VCaP (cell line): ENCODE measurements around the gene KCNMA1.

Experiments
- H3K27ac ChIP-seq: fragments of 450-650 bp; 2 replicates; pipeline ENCODE4 v1.5.1; 2017
- TF ChIP-seq, protein P1 (sequence below): fragments of 450-650 bp; conservative IDR thresholded peaks from 2 replicates; pipeline ENCODE4 v1.5.1; 2017; ENCODE audit warnings: mild to moderate bottlenecking, moderate library complexity

Gene KCNMA1

DNA sequence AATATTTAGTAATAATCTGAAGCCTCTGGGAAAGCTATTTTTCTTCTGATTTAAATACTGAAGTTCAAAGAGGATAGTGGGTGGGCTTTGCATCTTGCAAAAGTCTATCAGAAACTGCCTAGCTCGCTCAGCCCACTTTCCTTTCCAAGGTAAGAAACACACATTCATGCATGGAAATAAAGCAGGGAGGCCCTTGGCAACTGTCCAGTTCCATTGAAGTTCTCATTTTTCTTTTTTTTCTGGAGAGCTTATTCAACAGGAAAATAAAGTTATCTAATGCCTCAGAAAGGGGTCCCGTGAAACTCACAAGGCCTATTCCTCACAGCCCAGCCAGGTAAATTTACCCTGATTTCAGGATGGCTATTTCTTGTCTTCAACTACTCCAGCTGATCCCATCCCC lies 654.9 kb downstream of the KCNMA1 start:
- TF ChIP-seq, protein P1, sequence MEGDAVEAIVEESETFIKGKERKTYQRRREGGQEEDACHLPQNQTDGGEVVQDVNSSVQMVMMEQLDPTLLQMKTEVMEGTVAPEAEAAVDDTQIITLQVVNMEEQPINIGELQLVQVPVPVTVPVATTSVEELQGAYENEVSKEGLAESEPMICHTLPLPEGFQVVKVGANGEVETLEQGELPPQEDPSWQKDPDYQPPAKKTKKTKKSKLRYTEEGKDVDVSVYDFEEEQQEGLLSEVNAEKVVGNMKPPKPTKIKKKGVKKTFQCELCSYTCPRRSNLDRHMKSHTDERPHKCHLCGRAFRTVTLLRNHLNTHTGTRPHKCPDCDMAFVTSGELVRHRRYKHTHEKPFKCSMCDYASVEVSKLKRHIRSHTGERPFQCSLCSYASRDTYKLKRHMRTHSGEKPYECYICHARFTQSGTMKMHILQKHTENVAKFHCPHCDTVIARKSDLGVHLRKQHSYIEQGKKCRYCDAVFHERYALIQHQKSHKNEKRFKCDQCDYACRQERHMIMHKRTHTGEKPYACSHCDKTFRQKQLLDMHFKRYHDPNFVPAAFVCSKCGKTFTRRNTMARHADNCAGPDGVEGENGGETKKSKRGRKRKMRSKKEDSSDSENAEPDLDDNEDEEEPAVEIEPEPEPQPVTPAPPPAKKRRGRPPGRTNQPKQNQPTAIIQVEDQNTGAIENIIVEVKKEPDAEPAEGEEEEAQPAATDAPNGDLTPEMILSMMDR: no peak
- H3K27ac ChIP-seq: no peak overlapping the region

DNA sequence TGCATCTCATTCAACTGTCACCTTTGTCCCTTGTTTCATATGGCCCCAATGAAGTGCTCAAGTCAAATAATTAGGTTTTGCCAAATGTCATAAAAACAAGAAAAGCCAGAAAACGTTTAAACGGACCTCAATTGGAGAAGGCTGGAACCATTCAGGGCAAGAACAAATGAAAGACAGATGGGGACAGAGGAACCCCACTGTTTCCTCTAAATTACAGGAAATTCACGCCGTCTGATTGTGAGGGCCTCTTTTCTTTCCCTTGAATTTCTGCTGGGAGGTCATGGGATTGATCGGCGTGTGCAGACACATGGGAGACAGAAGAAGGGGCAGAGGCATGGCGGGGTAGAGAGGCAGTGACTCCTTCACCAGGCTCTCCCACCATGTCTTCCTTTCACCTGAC lies 656.4 kb downstream of the KCNMA1 start:
- TF ChIP-seq, protein P1: no peak
- no peak overlapping the region for H3K27ac ChIP-seq

DNA sequence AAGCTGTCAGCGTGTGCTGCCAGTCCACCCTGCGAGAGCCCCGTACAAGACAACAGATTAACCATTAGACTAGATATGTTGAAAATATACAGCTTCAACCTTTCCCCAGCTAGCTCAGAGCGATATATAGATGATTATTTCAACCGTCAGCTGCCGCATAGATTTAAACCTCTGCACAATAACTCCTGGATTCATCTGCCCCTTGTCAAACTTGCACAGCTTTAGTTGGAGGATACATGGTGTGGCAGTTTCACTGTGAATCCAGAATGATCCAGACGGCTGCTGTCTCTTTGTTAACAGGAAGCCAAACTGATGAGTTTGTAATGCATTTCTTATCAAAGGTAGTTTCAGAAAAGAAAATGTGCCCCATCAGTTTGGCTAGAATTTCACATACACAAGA lies 659.7 kb downstream of the KCNMA1 start:
- TF ChIP-seq, protein P1: no peak
- H3K27ac ChIP-seq: no peak overlapping the region

DNA sequence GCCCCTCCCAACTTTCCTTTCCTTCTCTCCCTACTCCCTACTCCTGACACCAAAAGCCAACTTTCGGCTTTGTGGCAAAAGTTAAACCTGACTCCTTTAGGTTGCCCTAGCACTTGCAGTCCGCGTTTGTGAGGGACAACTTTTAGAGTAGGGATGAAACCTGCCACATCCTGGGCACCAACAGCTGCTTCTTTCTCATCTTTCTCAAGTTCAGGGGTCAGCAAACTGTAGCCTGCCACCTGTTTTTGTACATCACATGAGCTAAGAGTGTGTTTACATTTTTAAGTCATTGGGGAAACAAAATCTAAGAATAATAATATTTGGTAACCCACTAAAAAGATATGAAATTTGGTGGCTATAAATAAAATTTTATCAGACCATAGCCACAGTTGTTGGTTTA lies 660.6 kb downstream of the KCNMA1 start:
- TF ChIP-seq, protein P1: no peak
- no peak overlapping the region for H3K27ac ChIP-seq

DNA sequence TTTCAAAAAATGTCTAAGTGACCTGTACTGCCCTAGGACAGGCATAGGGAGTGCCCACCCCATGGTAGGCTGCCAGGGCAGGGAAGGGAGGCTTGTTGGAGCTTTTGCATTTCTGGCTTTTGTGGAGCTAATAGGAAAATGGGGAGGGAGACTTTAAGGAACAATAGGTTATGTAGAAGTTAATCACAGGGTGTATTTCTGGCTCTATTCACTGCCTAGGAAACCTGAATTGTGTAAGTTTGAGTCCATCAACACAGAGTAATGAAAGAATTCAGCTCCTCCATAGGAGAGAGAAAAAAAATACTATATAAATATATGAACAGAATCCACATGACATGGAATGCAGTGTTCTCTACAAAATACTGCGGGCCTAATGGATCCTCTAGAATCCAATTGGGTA lies 661.5 kb downstream of the KCNMA1 start:
- TF ChIP-seq, protein P1: no peak
- no peak overlapping the region for H3K27ac ChIP-seq

DNA sequence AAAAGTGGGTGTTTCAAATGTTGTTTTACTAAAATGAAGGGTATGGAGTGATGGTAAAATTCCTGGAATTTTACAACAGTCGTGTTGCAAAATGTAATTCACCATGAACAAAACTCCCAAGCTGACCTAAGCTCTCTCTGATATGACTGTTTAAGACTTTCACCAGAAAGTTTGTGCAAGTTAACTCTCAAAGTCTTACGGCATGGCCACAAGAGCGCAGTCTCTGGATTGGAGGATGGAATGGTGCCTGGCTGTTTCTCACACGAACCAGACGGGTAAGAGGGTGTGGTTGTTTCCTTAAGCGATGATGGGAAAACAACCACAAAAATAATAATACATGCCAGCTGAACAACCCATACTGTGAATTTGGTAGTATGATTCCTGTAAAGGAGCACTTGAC lies 662.5 kb downstream of the KCNMA1 start:
- TF ChIP-seq, protein P1: no peak

DNA sequence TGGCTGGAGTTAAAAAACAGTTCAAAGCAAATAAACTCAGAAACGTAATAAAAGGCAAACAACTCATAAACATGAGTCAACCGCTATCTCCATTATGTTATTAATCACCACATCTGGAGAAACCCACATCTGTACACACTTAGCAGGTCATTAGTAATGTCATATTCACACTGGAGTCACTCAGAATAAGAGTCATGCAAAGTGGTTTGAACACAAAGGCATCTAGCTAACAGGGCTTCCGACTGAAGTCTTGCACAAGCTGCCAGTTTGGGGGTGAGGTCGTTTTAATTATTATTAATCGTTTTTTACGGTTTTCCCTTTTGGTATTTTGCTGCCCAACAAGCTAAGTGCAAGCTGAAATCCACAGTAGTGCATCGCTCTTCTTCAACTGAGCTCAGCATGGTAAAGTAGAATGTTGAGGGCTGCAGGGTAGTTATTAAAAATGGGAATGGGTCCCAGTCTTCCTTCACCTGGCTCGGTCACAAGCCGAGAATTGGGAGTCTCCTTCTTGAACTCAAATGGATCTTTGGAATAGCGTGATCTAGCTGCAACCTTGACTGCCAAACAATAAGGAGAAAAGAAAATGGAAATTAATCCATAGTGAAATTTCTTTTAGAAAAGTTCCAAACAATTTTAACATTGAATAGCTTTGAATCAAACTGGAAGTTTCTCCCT lies 663.5 kb downstream of the KCNMA1 start:
- no peak overlapping the region for H3K27ac ChIP-seq
- TF ChIP-seq, protein P1: no peak

More for the DNA sequence above, 662.5 kb downstream of the KCNMA1 start:
- no peak overlapping the region for H3K27ac ChIP-seq
